A673 (cell line): ENCODE data around the gene LSM3. TPM values are rescaled to one million over a fixed set of nuclear protein-coding genes. Genes with fewer than 3 reads are reported as not detected.

Experiments
- BruUV-seq: library from RNA; stranded (reverse); fragments of 400-500 nt; replicated peaks from 2 replicates; lab custom pipeline; 2021; lab: Mats Ljungman, UMichigan
- CTCF ChIA-PET: fragments of 300-600 bp; sonication (Branson Sonifier 250); formaldehyde crosslinking; loops from one replicate; lab custom pipeline; 2022; ENCODE audit warnings: antibody characterized with exemption; lab: Charles Lee
- POLR2A ChIA-PET: fragments of 300-600 bp; sonication (Branson Sonifier 250); formaldehyde crosslinking; loops from one replicate; lab custom pipeline; 2022; ENCODE audit warnings: antibody characterized with exemption; ENCODE audit not compliant: low non-redundant PET; lab: Charles Lee
- DNase-seq: peaks from one replicate; pipeline ENCODE4 v3.0.0-alpha.2; 2015; ENCODE audit warnings: low spot score
- H3K27ac ChIP-seq: fragments of 200-600 bp; sonication (generic); 2 replicates; pipeline ENCODE4 v1.5.1; 2016; ENCODE audit warnings: mixed run types, low read depth, mild to moderate bottlenecking, mixed read lengths, antibody characterized with exemption, low read length; ENCODE audit not compliant: poor library complexity, severe bottlenecking
- H3K27me3 ChIP-seq: fragments of 200-600 bp; sonication (generic); replicated peaks from 2 replicates; pipeline ENCODE4 v1.6.1; 2017; ENCODE audit warnings: mixed run types, low read depth, mild to moderate bottlenecking, mixed read lengths, antibody characterized with exemption, low read length; ENCODE audit not compliant: insufficient read depth, poor library complexity
- H3K36me3 ChIP-seq: fragments of 200-600 bp; sonication (generic); 2 replicates; pipeline ENCODE4 v1.6.1; 2016; ENCODE audit warnings: mixed run types, mild to moderate bottlenecking, mixed read lengths, antibody characterized with exemption, low read length; ENCODE audit not compliant: insufficient read depth, poor library complexity, severe bottlenecking
- H3K4me1 ChIP-seq: fragments of 200-600 bp; sonication (generic); 2 replicates; pipeline ENCODE4 v1.6.1; 2017; ENCODE audit warnings: mixed run types, mild to moderate bottlenecking, mixed read lengths, antibody characterized with exemption, low read length; ENCODE audit not compliant: insufficient read depth, poor library complexity, severe bottlenecking
- H3K4me3 ChIP-seq: fragments of 200-600 bp; sonication (generic); 2 replicates; pipeline ENCODE4 v1.5.1; 2016; ENCODE audit warnings: low read depth, mixed run types, mild to moderate bottlenecking, mixed read lengths, low read length; ENCODE audit not compliant: poor library complexity, severe bottlenecking
- H3K9me3 ChIP-seq: fragments of 200-600 bp; sonication (generic); 2 replicates; pipeline ENCODE4 v1.6.1; 2016; ENCODE audit warnings: mixed run types, low read depth, mild to moderate bottlenecking, mixed read lengths, antibody characterized with exemption, low read length; ENCODE audit not compliant: poor library complexity, severe bottlenecking
- EZH2 ChIP-seq: fragments of 200-600 bp; sonication (generic); IDR thresholded peaks from 2 replicates; pipeline ENCODE4 v1.6.1; 2017; ENCODE audit warnings: borderline replicate concordance, low read depth, mild to moderate bottlenecking, mixed read lengths, antibody characterized with exemption, low read length; ENCODE audit not compliant: poor library complexity, severe bottlenecking
- intact Hi-C: fragments of 100-400 bp; cut with micrococcal nuclease; formaldehyde crosslinking; loops from one replicate; pipeline ENCODE4 v1.10.0; 2022; ENCODE audit not compliant: unreplicated experiment
- total RNA-seq: library from RNA; stranded (reverse); gene quantifications from 2 replicates; pipeline ENCODE4 v1.2.3, GENCODE V29; 2021
- TF ChIP-seq, protein P1 (sequence below): fragments of 300-800, 200-600 bp; sonication (generic); conservative IDR thresholded peaks from 2 replicates; pipeline ENCODE4 v1.5.1; 2017; ENCODE audit warnings: low read depth, mild to moderate bottlenecking, antibody characterized with exemption, low read length, moderate library complexity, mixed read lengths

LSM3 gene
- total RNA-seq, 1 experiment from 2014 or later: 29.4 TPM

DNA sequence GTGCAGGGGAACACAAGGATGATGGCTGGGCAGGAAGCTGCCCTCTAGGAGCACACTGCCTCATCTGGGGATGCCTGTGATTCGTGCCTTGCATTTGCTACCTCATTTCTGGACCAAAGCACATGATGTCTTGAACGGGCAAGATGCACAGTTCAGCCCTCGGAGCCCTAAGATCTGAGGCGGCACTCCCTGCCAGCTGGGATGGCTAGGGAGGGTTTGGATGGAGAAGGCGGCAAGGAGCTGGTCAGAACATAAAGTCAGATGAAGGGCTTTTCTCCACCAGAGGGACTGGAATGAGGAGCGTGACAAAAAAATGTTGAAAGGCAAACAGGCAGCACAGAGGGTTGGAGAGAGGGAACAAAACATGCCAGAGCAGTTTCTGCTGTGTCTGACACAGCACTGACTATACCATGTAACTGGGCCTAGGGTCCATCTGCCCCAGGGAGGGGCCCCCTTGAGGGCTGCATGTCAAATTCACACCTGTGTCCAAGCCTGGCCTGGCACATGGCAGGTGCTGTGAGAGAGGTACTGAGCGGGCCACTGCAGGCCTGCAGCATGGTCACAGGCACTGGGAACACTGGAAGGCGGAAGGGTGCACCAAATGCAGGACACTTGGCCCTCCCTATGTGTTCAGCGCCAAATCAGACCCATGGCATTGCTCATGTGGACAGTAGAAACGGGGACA is 32.1 kb upstream of the LSM3 start:
- TF ChIP-seq EZH2: no peak
- TF ChIP-seq, protein P1, sequence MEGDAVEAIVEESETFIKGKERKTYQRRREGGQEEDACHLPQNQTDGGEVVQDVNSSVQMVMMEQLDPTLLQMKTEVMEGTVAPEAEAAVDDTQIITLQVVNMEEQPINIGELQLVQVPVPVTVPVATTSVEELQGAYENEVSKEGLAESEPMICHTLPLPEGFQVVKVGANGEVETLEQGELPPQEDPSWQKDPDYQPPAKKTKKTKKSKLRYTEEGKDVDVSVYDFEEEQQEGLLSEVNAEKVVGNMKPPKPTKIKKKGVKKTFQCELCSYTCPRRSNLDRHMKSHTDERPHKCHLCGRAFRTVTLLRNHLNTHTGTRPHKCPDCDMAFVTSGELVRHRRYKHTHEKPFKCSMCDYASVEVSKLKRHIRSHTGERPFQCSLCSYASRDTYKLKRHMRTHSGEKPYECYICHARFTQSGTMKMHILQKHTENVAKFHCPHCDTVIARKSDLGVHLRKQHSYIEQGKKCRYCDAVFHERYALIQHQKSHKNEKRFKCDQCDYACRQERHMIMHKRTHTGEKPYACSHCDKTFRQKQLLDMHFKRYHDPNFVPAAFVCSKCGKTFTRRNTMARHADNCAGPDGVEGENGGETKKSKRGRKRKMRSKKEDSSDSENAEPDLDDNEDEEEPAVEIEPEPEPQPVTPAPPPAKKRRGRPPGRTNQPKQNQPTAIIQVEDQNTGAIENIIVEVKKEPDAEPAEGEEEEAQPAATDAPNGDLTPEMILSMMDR: no peak
- peaks cover 25% of the 10 kb centered on the region for H3K36me3 ChIP-seq

DNA sequence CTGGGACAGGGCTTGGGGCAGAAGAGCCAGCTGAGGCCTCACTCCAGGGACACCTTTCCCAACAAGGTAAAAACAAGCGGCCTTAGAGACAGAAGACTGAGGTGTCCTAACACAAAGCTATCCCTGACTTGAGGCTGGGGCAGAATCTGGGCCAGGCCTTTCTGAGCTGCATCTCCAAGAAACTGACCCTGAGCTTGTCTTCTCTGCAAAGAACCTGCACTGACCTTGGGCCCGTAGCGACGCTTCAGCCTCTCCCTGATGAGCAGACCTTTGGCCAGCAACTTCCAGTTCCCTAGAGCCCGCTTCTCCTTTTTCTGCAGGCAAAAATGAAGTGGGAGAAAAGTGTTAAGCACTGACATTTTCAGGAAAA is 31.6 kb upstream of the LSM3 start:
- Histone ChIP-seq H3K4me1 (peaks cover 27% of the 10 kb centered on the region), H3K4me3 (no peak overlapping the region), H3K27ac (no peak overlapping the region), H3K36me3 (peaks cover 22% of the 10 kb centered on the region), H3K27me3 (no peaks in the 10 kb centered on the region), H3K9me3 (no peaks in the 10 kb centered on the region)
- no TSS peak for BruUV-seq
- TF ChIP-seq EZH2: no peak
- TF ChIP-seq, protein P1: no peak
- intact Hi-C loops: no loop called here
- CTCF ChIA-PET: no interaction called here
- DNase-seq: no peak
- POLR2A ChIA-PET: no interaction called here

More for the DNA sequence above, 32.1 kb upstream of the LSM3 start:
- Histone ChIP-seq H3K9me3 (no peaks in the 10 kb centered on the region), H3K4me1 (peaks cover 27% of the 10 kb centered on the region), H3K27me3 (no peaks in the 10 kb centered on the region), H3K27ac (no peak overlapping the region), H3K4me3 (no peak overlapping the region)
- CTCF ChIA-PET: interaction anchor here (1.9 kb wide), 1 partner anchor 22 kb away, joined by 4 read pairs; the partner anchor contains the start of genes CHCHD4 and TMEM43
- intact Hi-C loops: no loop called here
- BruUV-seq: no TSS peak
- POLR2A ChIA-PET: no interaction called here
- DNase-seq: no peak

DNA sequence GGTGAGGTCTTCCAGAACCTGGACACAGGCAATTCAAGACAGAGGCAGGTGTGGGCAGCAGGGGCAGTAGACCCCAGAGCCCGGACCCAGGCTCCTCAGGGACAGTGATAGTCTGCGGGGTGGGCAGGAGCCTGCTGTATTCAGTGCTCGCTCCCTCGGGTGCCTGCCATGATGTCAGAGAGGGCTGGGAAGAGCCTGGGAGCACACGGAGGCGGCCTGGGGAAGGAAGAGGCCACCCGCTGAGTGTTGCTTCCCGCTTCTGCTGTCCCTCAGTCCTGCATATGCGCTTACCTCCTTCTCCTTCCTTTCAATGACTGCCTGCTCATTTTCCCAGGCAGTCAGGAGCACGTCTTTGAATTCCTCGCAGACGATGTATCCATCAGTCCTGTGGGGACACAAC is 31.0 kb upstream of the LSM3 start:
- intact Hi-C loops: no loop called here
- BruUV-seq: no TSS peak
- TF ChIP-seq, protein P1: no peak
- TF ChIP-seq EZH2: no peak
- Histone ChIP-seq H3K27ac (no peak overlapping the region), H3K36me3 (peaks cover 16% of the 10 kb centered on the region), H3K4me1 (peaks cover 27% of the 10 kb centered on the region), H3K27me3 (no peaks in the 10 kb centered on the region), H3K4me3 (no peak overlapping the region), H3K9me3 (no peaks in the 10 kb centered on the region)
- no peak for DNase-seq
- POLR2A ChIA-PET: no interaction called here
- CTCF ChIA-PET: no interaction called here
